CD14-positive monocyte (primary cell): Measurements from ENCODE around the gene SKA2. TPM values are rescaled to one million over a fixed set of nuclear protein-coding genes. Genes with fewer than 3 reads are reported as not detected.
"Not testable (repeated sequence)": the region's sequence is repeated elsewhere in the genome, so short reads cannot be mapped to it uniquely, and the experiment has no call there.

ENCODE experiments used
- DNase-seq, 3 donors: peaks; one replicate each; pipeline ENCODE4 v3.0.0-alpha.2; 2011 to 2022
- H2AFZ ChIP-seq: 2 replicates; pipeline ENCODE4 v1.6.0; 2012; ENCODE audit warnings: mild to moderate bottlenecking, low read depth, low read length, inconsistent platforms; ENCODE audit not compliant: insufficient read depth, poor library complexity, severe bottlenecking
- H3K27ac ChIP-seq, 2 donors: 1 replicate in 1 of 2; 2 replicates in 1 of 2; pipeline ENCODE4 v1.5.1; 2012 to 2013; ENCODE audit warnings: low read length in 2 of 2, control low read depth in 1 of 2, inconsistent platforms in 1 of 2, low read depth in 1 of 2, mild to moderate bottlenecking in 1 of 2
- H3K27me3 ChIP-seq, 2 donors: one replicate each; pipeline versions ENCODE4 v1.6.0 to v1.6.1; 2011 to 2013; ENCODE audit warnings: low read length in 2 of 2; ENCODE audit not compliant: control insufficient read depth in 2 of 2, insufficient read depth in 2 of 2
- H3K36me3 ChIP-seq, 2 donors: replicated peaks in 1 of 2; 1 replicate in 1 of 2; 2 replicates in 1 of 2; pipeline versions ENCODE4 v1.5.1 to v1.6.1; 2012 to 2013; ENCODE audit warnings: low read length in 2 of 2, control low read depth in 1 of 2, inconsistent platforms in 1 of 2, mild to moderate bottlenecking in 1 of 2; ENCODE audit not compliant: insufficient read depth in 2 of 2, control insufficient read depth in 1 of 2
- H3K4me1 ChIP-seq, 2 donors: 1 replicate in 1 of 2; 2 replicates in 1 of 2; pipeline versions ENCODE4 v1.5.1 to v1.6.1; 2012 to 2013; ENCODE audit warnings: low read length in 2 of 2, control low read depth in 1 of 2, inconsistent platforms in 1 of 2, mild to moderate bottlenecking in 1 of 2, moderate library complexity in 1 of 2; ENCODE audit not compliant: insufficient read depth in 2 of 2, control insufficient read depth in 1 of 2
- H3K4me2 ChIP-seq: replicated peaks from 2 replicates; pipeline ENCODE3; 2012; ENCODE audit warnings: low read length, moderate library complexity, mild to moderate bottlenecking; ENCODE audit not compliant: poor library complexity, severe bottlenecking; ENCODE audit errors: extremely low read depth
- H3K4me3 ChIP-seq, 3 experiments: fragments of 200-600 bp in 1 of 3; sonication (generic) in 1 of 3; replicated peaks in 1 of 3; 1 replicate in 2 of 3; 2 replicates in 1 of 3; pipeline ENCODE4 v1.5.1; 2011 to 2013; ENCODE audit warnings: low read length in 3 of 3, mild to moderate bottlenecking in 3 of 3, control low read depth in 2 of 3, low read depth in 2 of 3, inconsistent platforms in 1 of 3, moderate library complexity in 1 of 3
- H3K79me2 ChIP-seq: 2 replicates; pipeline ENCODE4 v1.6.0; 2012; ENCODE audit warnings: mild to moderate bottlenecking, control low read depth, inconsistent platforms, low read length, moderate library complexity; ENCODE audit not compliant: insufficient read depth
- H3K9ac ChIP-seq: 2 replicates; pipeline ENCODE4 v1.6.0; 2017; ENCODE audit warnings: low read length, mild to moderate bottlenecking; ENCODE audit not compliant: insufficient read depth, poor library complexity, severe bottlenecking
- H3K9me3 ChIP-seq, 2 donors: replicated peaks in 1 of 2; 1 replicate in 1 of 2; 2 replicates in 1 of 2; pipeline versions ENCODE4 v1.5.1 to v1.6.1; 2012 to 2013; ENCODE audit warnings: low read length in 2 of 2, control low read depth in 1 of 2; ENCODE audit not compliant: control insufficient read depth in 1 of 2, insufficient read depth in 1 of 2
- H4K20me1 ChIP-seq: 2 replicates; pipeline ENCODE4 v1.6.0; 2012; ENCODE audit warnings: mild to moderate bottlenecking, low read length, control low read depth, moderate library complexity; ENCODE audit not compliant: insufficient read depth
- H3K27ac Mint-ChIP-seq, 7 donors: one replicate each; pipeline ENCODE4 v1.8.0; 2020; ENCODE audit warnings: mild to moderate bottlenecking in 7 of 7, mixed read lengths in 7 of 7, moderate library complexity in 6 of 7, inconsistent platforms in 2 of 7
- H3K27me3 Mint-ChIP-seq, 3 donors: one replicate each; pipeline ENCODE4 v1.8.0; 2021 to 2022; ENCODE audit warnings: low read depth in 3 of 3, mild to moderate bottlenecking in 3 of 3, mixed read lengths in 3 of 3, moderate library complexity in 3 of 3, inconsistent platforms in 1 of 3
- H3K36me3 Mint-ChIP-seq, 2 donors: one replicate each; pipeline ENCODE4 v1.8.0; 2020; ENCODE audit warnings: mixed read lengths in 2 of 2, inconsistent platforms in 1 of 2, mild to moderate bottlenecking in 1 of 2
- H3K4me1 Mint-ChIP-seq: one replicate; pipeline ENCODE4 v1.8.0; 2020; ENCODE audit warnings: mild to moderate bottlenecking, mixed read lengths
- H3K4me3 Mint-ChIP-seq, 2 donors: one replicate each; pipeline ENCODE4 v1.8.0; 2020; ENCODE audit warnings: mild to moderate bottlenecking in 2 of 2, mixed read lengths in 2 of 2, moderate library complexity in 1 of 2
- H3K9me3 Mint-ChIP-seq, 7 donors: one replicate each; pipeline ENCODE4 v1.8.0; 2020 to 2022; ENCODE audit warnings: mixed read lengths in 7 of 7, mild to moderate bottlenecking in 6 of 7, moderate library complexity in 6 of 7, inconsistent platforms in 2 of 7
- CTCF ChIP-seq: fragments of 200-600 bp; IDR thresholded peaks from one replicate; pipeline ENCODE4 v1.8.0; 2022; ENCODE audit warnings: antibody characterized with exemption, mild to moderate bottlenecking
- WGBS: methylation state at CpG from one replicate; pipeline ENCODE4 v1.1.5; 2013; ENCODE audit warnings: missing lambda C conversion rate; ENCODE audit not compliant: insufficient coverage; 5-methylcytosine and 5-hydroxymethylcytosine counted together
- intact Hi-C, 2 donors: fragments of 100-400 bp; cut with micrococcal nuclease; formaldehyde crosslinking; loops; one replicate each; pipeline versions ENCODE4 v1.15.0 to v1.15.1; 2023
- polyA plus RNA-seq, 3 donors: library from polyadenylated mRNA; depleted of rRNA in 1 of 3; unstranded in 2 of 3; stranded (reverse) in 1 of 3; fragments of 300-500 nt in 2 of 3; fragments of >200 nt in 1 of 3; fragmentation: Illumina TruSeq in 2 of 3; gene quantifications; 1 replicate in 2 of 3; 2 replicates in 1 of 3; pipeline ENCODE4 v1.2.3, GENCODE V29; 2012 to 2021

SKA2 gene
- polyA plus RNA-seq, 3 donors = 3.1 to 20.4 (median 19.2) TPM

DNA sequence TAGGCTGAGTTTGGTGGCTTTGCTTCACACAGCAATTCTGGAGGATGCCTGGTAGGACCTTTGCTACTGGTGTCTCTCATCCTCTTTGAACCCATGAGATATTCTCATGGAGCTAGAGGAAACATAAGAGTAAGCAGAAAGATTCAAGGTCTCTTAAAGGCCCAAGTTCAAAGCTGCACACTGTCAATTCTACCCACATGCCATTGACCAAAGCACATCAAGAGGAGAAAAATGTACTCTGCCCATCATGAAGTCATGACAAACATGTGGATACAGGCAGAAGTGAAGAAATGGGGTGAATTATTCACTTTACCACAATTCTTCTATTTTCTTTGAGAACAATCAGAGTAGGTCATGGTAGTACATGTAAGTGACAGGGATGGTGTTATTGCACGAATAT is 13.1 kb downstream of the SKA2 start:
- H3K79me2 ChIP-seq = peaks cover 98% of the 10 kb centered on the region

DNA sequence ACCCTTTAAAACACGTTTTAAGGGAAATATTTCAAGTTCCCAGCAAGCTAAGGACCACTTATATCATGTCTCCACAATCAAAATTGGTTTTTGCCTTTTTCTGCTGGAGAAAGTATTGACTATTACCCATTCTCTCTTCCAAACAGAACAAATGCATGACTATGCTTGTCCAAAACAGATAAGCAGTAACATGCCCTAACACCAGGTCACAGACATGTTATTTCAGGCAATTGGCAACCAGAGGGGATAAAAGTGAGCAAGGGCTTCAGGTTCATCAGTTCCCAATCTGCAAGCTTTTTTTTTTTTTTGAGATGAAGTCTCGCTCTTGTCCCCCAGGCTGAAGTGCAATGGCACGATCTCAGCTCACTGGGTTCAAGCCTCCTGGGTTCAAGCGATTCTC is 15.0 kb downstream of the SKA2 start:
- intact Hi-C loops = no loop called here
- no peak for TF ChIP-seq CTCF
- H3K36me3 ChIP-seq = no peaks in the 10 kb centered on the region
- no peak overlapping the region for H3K27ac ChIP-seq
- H3K36me3 Mint-ChIP-seq = peaks cover 7 to 22% of the 10 kb centered on the region in 2 donors
- no peaks in the 10 kb centered on the region for H3K9me3 ChIP-seq
- no peaks in the 10 kb centered on the region for H4K20me1 ChIP-seq
- no peak overlapping the region for H3K4me3 ChIP-seq
- H3K4me2 ChIP-seq = no peak overlapping the region
- H3K9me3 Mint-ChIP-seq = no peaks in the 10 kb centered on the region
- no peak overlapping the region for H3K27ac Mint-ChIP-seq
- WGBS = no CpG with 5 or more reads among the region's 4 CpGs
- H3K9ac ChIP-seq = no peak overlapping the region
- H3K27me3 Mint-ChIP-seq = peaks cover 0 to 3% (median 0%) of the 10 kb centered on the region in 3 donors
- H3K79me2 ChIP-seq = peaks cover 97% of the 10 kb centered on the region
- H3K4me3 Mint-ChIP-seq = no peak overlapping the region
- no peaks in the 10 kb centered on the region for H3K4me1 ChIP-seq
- no peak overlapping the region for H2AFZ ChIP-seq
- no peak for DNase-seq
- no peaks in the 10 kb centered on the region for H3K27me3 ChIP-seq
- H3K4me1 Mint-ChIP-seq = no peaks in the 10 kb centered on the region

More for the DNA sequence above, 13.1 kb downstream of the SKA2 start:
- peak overlapping the region in 1 of 2 donors; percentile 48 for H3K27ac ChIP-seq
- H3K4me1 ChIP-seq = no peaks in the 10 kb centered on the region
- TF ChIP-seq CTCF = no peak
- H3K36me3 ChIP-seq = no peaks in the 10 kb centered on the region
- no CpG with 5 or more reads among the region's 1 CpG for WGBS
- H3K9me3 ChIP-seq = no peaks in the 10 kb centered on the region
- no peak overlapping the region for H2AFZ ChIP-seq
- Mint-ChIP-seq H3K4me1 (peaks cover 3% of the 10 kb centered on the region), H3K27ac (peak overlapping the region in 1 of 7 donors; percentile 58), H3K9me3 (no peaks in the 10 kb centered on the region), H3K27me3 (peaks cover 0 to 1% (median 0%) of the 10 kb centered on the region in 3 donors), H3K36me3 (peaks cover 9 to 25% of the 10 kb centered on the region in 2 donors), H3K4me3 (no peak overlapping the region)
- no peaks in the 10 kb centered on the region for H4K20me1 ChIP-seq
- intact Hi-C loops = no loop called here
- no peak overlapping the region for H3K4me2 ChIP-seq
- H3K27me3 ChIP-seq = no peaks in the 10 kb centered on the region
- no peak for DNase-seq
- H3K4me3 ChIP-seq = no peak overlapping the region
- no peak overlapping the region for H3K9ac ChIP-seq

DNA sequence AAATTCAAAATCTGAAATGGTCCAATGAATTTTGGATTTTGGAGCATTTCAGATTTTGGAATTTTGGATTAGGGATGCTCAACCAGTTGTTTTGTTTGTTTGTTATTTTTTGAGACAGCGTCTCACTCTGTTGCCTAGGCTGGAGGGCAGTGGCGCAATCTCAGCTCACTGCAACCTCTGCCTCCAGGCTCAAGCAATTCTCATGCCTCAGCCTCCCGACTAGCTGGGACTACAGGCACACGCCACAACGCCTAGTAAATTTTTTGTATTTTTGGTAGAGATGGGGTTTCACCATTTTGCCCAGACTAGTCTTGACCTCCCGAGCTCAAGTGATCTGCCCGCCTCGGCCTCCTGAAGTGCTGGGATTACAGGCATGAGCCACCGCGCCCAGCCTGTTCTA is 16.6 kb downstream of the SKA2 start:
- WGBS = no CpG with 5 or more reads among the region's 10 CpGs
- H3K27ac Mint-ChIP-seq, H3K36me3 Mint-ChIP-seq: not testable (repeated sequence)

More for the DNA sequence above, 16.6 kb downstream of the SKA2 start:
- H3K36me3 ChIP-seq, H3K4me3 ChIP-seq, H3K4me1 ChIP-seq, H3K27ac ChIP-seq, H3K4me3 Mint-ChIP-seq, H2AFZ ChIP-seq, H3K9me3 Mint-ChIP-seq, H4K20me1 ChIP-seq, H3K4me2 ChIP-seq, H3K27me3 ChIP-seq, DNase-seq, H3K9me3 ChIP-seq, H3K9ac ChIP-seq, H3K4me1 Mint-ChIP-seq, H3K27me3 Mint-ChIP-seq, intact Hi-C loops: not testable (repeated sequence)
- H3K79me2 ChIP-seq = peaks cover 95% of the 10 kb centered on the region
